HepG2 (cell line): ENCODE measurements around the gene MT1G. TPM values are rescaled to one million over a fixed set of nuclear protein-coding genes. Genes with fewer than 3 reads are reported as not detected.

Experiments
- FOXK2 ChIP-seq: fragments of 450-650 bp; IDR thresholded peaks from 2 replicates; pipeline ENCODE4 v1.6.1; 2016
- FOXP1 ChIP-seq, 2 experiments: fragments of 450-650 bp in 1 of 2; IDR thresholded peaks; 2 replicates each; pipeline ENCODE4 v1.6.1; 2017 to 2018; ENCODE audit warnings: antibody characterized with exemption in 1 of 2
- KDM2A ChIP-seq: sonication (generic); formaldehyde crosslinking; IDR thresholded peaks from 2 replicates; pipeline ENCODE4 v1.4.0; 2020; ENCODE audit warnings: low read depth, missing genetic modification reagents, borderline replicate concordance
- MBD4 ChIP-seq: IDR thresholded peaks from 2 replicates; pipeline ENCODE4 v1.6.1; 2012; ENCODE audit warnings: low read length, inconsistent platforms, borderline replicate concordance
- SATB2 ChIP-seq: sonication (generic); formaldehyde crosslinking; IDR thresholded peaks from 2 replicates; pipeline ENCODE4 v1.5.0; 2020; ENCODE audit warnings: missing genetic modification reagents
- ZFY ChIP-seq: sonication (generic); formaldehyde crosslinking; IDR thresholded peaks from 2 replicates; pipeline ENCODE4 v1.4.0; 2020; ENCODE audit warnings: missing genetic modification reagents
- ZGPAT ChIP-seq: IDR thresholded peaks from 2 replicates; pipeline ENCODE4 v1.6.1; 2016; ENCODE audit warnings: mild to moderate bottlenecking
- ZNF407 ChIP-seq: sonication (generic); formaldehyde crosslinking; IDR thresholded peaks from one replicate; pipeline ENCODE4 v1.5.1; 2020; ENCODE audit warnings: mild to moderate bottlenecking, missing genetic modification reagents; ENCODE audit errors: not compliant biosample characterization
- ZNF547 ChIP-seq: sonication (generic); formaldehyde crosslinking; IDR thresholded peaks from 2 replicates; pipeline ENCODE4 v1.5.1; 2020; ENCODE audit warnings: mild to moderate bottlenecking, missing genetic modification reagents
- ZNF720 ChIP-seq: sonication (generic); formaldehyde crosslinking; IDR thresholded peaks from 2 replicates; pipeline ENCODE4 v1.4.0; 2020; ENCODE audit warnings: missing genetic modification reagents
- polyA plus RNA-seq, 8 experiments: library from polyadenylated mRNA; depleted of rRNA in 3 of 8; stranded (reverse) in 7 of 8; unstranded in 1 of 8; fragments of >200 nt; fragmentation: Illumina TruSeq in 4 of 8; extraction: Trizol in 4 of 8; gene quantifications; 2 replicates each; pipeline versions ENCODE4 v1.2.1 to v1.2.3, GENCODE V29; 2011 to 2016; ENCODE audit warnings: low read depth in 4 of 8, missing spikeins in 1 of 8, mixed read lengths in 1 of 8; ENCODE audit not compliant: insufficient read depth in 1 of 8
- total RNA-seq, 5 experiments: library from RNA; depleted of rRNA; stranded (reverse); fragments of >200 nt; fragmentation: Illumina TruSeq; extraction: Trizol; gene quantifications; 2 replicates each; pipeline ENCODE4 v1.2.3, GENCODE V29; 2016; ENCODE audit warnings: low read depth in 1 of 5
- TF ChIP-seq, protein P1 (sequence below): sonication (generic); formaldehyde crosslinking; IDR thresholded peaks from 2 replicates; pipeline ENCODE4 v1.4.0; 2020; ENCODE audit warnings: missing genetic modification reagents
- TF ChIP-seq, protein P2 (sequence below): sonication (generic); formaldehyde crosslinking; IDR thresholded peaks from 2 replicates; pipeline ENCODE4 v1.8.0; 2022; ENCODE audit warnings: mild to moderate bottlenecking, missing genetic modification reagents, borderline replicate concordance
- TF ChIP-seq, protein P3 (sequence below): sonication (generic); formaldehyde crosslinking; IDR thresholded peaks from 2 replicates; pipeline ENCODE4 v1.4.0; 2020; ENCODE audit warnings: missing genetic modification reagents, borderline replicate concordance

Gene MT1G
- total and polyA plus RNA-seq, 2 of the 13 experiments (the other 11 are each of a cell fraction or from before 2014, with no cell fraction given): 3.6 to 377 TPM

GRCh38 chr16:56637814-56638750, 29.8 kb downstream of the MT1G start, which contains the start of gene MT1A (continued):
- TF ChIP-seq KDM2A (CRISPR knock-in tag): peak; percentile 58; the same call in 1 of the 2 replicates
- TF ChIP-seq, protein P1, sequence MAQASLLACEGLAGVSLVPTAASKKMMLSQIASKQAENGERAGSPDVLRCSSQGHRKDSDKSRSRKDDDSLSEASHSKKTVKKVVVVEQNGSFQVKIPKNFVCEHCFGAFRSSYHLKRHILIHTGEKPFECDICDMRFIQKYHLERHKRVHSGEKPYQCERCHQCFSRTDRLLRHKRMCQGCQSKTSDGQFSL (CRISPR knock-in tag): no peak
- no peak for TF ChIP-seq ZNF407 (CRISPR knock-in tag)
- no peak for TF ChIP-seq SATB2 (CRISPR knock-in tag)
- TF ChIP-seq ZNF547 (CRISPR knock-in tag): 0 out of 2 replicates have a peak, but pooled peaks have one; percentile 30
- TF ChIP-seq ZGPAT (CRISPR knock-in tag): no peak
- no peak for TF ChIP-seq ZNF720 (CRISPR knock-in tag)
- TF ChIP-seq, protein P2, sequence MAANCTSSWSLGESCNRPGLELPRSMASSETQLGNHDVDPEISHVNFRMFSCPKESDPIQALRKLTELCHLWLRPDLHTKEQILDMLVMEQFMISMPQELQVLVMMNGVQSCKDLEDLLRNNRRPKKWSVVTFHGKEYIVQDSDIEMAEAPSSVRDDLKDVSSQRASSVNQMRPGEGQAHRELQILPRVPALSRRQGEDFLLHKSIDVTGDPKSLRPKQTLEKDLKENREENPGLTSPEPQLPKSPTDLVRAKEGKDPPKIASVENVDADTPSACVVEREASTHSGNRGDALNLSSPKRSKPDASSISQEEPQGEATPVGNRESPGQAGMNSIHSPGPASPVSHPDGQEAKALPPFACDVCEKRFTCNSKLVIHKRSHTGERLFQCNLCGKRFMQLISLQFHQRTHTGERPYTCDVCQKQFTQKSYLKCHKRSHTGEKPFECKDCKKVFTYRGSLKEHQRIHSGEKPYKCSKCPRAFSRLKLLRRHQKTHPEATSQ: no peak
- TF ChIP-seq, protein P3, sequence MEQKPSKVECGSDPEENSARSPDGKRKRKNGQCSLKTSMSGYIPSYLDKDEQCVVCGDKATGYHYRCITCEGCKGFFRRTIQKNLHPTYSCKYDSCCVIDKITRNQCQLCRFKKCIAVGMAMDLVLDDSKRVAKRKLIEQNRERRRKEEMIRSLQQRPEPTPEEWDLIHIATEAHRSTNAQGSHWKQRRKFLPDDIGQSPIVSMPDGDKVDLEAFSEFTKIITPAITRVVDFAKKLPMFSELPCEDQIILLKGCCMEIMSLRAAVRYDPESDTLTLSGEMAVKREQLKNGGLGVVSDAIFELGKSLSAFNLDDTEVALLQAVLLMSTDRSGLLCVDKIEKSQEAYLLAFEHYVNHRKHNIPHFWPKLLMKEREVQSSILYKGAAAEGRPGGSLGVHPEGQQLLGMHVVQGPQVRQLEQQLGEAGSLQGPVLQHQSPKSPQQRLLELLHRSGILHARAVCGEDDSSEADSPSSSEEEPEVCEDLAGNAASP: no peak
- TF ChIP-seq ZFY (CRISPR knock-in tag): peak; percentile 37; the same call in 1 of the 2 replicates
- TF ChIP-seq MBD4: no peak
- no peak for TF ChIP-seq FOXK2
- no peak for TF ChIP-seq FOXP1 (IDR thresholded peaks at IDR 0.05)
- TF ChIP-seq FOXP1 (CRISPR knock-in tag; IDR thresholded peaks at IDR 0.05): no peak
